ENCODE results near the gene ACAP3.

DNA sequence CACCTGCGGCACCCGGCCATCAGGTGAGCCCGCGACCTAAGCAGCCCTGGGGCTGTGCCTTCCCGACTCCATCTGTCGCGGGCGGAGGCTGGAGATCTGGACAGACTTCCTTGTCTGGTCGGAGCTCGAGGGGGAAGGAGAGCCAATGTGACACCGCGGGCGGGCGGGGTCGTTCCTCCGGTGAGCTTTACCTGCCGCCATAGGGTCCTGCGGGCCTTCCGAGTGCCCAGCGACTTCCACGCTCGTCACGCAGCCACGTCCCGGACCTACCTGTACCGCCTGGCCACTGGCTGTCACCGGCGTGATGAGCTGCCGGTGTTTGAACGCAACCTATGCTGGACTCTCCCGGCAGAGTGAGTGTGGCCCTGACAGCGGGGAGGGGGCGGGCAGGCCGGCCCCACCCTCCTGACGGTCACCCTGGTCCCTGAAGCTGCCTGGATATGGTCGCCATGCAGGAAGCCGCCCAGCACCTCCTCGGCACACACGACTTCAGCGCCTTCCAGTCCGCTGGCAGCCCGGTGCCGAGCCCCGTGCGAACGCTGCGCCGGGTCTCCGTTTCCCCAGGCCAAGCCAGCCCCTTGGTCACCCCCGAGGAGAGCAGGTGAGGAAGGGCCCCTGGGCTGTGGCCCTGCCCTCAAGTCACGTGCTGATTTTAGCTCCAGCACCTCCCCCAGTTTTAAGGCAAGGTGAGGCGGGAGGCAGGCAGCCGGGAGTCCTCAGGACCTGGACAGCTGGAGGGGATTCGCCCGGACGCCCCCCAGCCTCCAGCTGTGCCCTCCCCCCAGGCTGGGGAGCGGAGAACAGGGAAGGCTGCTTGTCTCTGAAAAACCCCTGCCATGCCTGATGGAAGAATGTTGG is 1.8 kb upstream of the ACAP3 start:
- TF ChIP-seq, protein P1, sequence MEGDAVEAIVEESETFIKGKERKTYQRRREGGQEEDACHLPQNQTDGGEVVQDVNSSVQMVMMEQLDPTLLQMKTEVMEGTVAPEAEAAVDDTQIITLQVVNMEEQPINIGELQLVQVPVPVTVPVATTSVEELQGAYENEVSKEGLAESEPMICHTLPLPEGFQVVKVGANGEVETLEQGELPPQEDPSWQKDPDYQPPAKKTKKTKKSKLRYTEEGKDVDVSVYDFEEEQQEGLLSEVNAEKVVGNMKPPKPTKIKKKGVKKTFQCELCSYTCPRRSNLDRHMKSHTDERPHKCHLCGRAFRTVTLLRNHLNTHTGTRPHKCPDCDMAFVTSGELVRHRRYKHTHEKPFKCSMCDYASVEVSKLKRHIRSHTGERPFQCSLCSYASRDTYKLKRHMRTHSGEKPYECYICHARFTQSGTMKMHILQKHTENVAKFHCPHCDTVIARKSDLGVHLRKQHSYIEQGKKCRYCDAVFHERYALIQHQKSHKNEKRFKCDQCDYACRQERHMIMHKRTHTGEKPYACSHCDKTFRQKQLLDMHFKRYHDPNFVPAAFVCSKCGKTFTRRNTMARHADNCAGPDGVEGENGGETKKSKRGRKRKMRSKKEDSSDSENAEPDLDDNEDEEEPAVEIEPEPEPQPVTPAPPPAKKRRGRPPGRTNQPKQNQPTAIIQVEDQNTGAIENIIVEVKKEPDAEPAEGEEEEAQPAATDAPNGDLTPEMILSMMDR (IDR thresholded peaks at IDR 0.05; ENCODE audit: low read depth, low read length), result no peak
- TF ChIP-seq EZH2phosphoT487 (IDR thresholded peaks at IDR 0.05; ENCODE audit: low read depth), result no peak

Data from OCI-LY3 (cell line).